HepG2 (cell line): ENCODE results near the gene SF3B2. TPM values are rescaled to one million over a fixed set of nuclear protein-coding genes. Genes with fewer than 3 reads are reported as not detected.
A peak's percentile ranks its signal among the peaks of the same experiment; 100 is the strongest.

ENCODE experiments used
- ATAC-seq: fragments of 200-7000 bp; cut with Tn5 transposase; 3 replicates; pipeline ENCODE4 v1.9.1; 2020; ENCODE audit warnings: mild to moderate bottlenecking, moderate library complexity
- BruUV-seq: library from RNA; stranded (reverse); fragments of 400-500 nt; replicated peaks from 2 replicates; lab custom pipeline; 2021; lab: Mats Ljungman, UMichigan
- CTCF ChIA-PET: fragments of 300-600 bp; formaldehyde crosslinking; extraction: SDS; loops from one replicate; lab custom pipeline; 2021; ENCODE audit warnings: low total read pairs, inconsistent platforms, low intra/inter-chr PET ratio; lab: Yijun Ruan, JAX
- POLR2A ChIA-PET: fragments of 350-600 bp; sonication (Branson Sonifier 250); formaldehyde crosslinking; loops from one replicate; lab custom pipeline; 2020; ENCODE audit warnings: antibody characterized with exemption, inconsistent platforms; lab: Yijun Ruan, JAX
- DNase-seq: peaks from one replicate; pipeline ENCODE4 v3.0.0-alpha.2; 2015; ENCODE audit warnings: low spot score
- FAIRE-seq: peaks from 3 replicates; lab custom pipeline; 2011; peaks lifted over from hg19 to GRCh38; lab: Jason Lieb, UNC
- H2AFZ ChIP-seq: one replicate; pipeline ENCODE4 v1.6.1; 2011; ENCODE audit warnings: low read length, inconsistent platforms
- H3K27ac ChIP-seq: fragments of 300-600 bp; 3 replicates; pipeline ENCODE4 v1.8.0; 2011; ENCODE audit warnings: mixed run types, mild to moderate bottlenecking, mixed read lengths, low read length, inconsistent platforms; ENCODE audit not compliant: insufficient read depth; ENCODE audit errors: extremely low read length
- H3K27me3 ChIP-seq, 2 experiments: fragments of 200-600 bp in 1 of 2; 2 replicates in 1 of 2; 3 replicates in 1 of 2; pipeline versions ENCODE4 v1.6.0 to v1.8.0; 2011; ENCODE audit warnings: low read length in 2 of 2, mild to moderate bottlenecking in 2 of 2, moderate library complexity in 2 of 2, inconsistent platforms in 1 of 2; ENCODE audit not compliant: insufficient read depth in 2 of 2, control insufficient read depth in 1 of 2
- H3K36me3 ChIP-seq, 2 experiments: fragments of 200-600 bp in 1 of 2; replicated peaks in 1 of 2; 2 replicates in 1 of 2; 3 replicates in 1 of 2; pipeline versions ENCODE4 v1.5.1 to v1.8.0; 2011; ENCODE audit warnings: low read length in 2 of 2, inconsistent platforms in 1 of 2; ENCODE audit not compliant: insufficient read depth in 2 of 2, control insufficient read depth in 1 of 2
- H3K4me1 ChIP-seq: 2 replicates; pipeline ENCODE4 v1.5.1; 2012; ENCODE audit warnings: low read length, inconsistent platforms; ENCODE audit not compliant: insufficient read depth
- H3K4me2 ChIP-seq: 2 replicates; pipeline ENCODE4 v1.6.0; 2011; ENCODE audit warnings: low read depth, low read length, inconsistent platforms
- H3K4me3 ChIP-seq, 3 experiments: fragments of 200-600 bp in 1 of 3; sonication (generic), shearing (Covaris generic) in 1 of 3; replicated peaks in 1 of 3; 2 replicates each; pipeline ENCODE4 v1.5.1; 2011 to 2016; ENCODE audit warnings: low read length in 3 of 3, inconsistent platforms in 2 of 3, low read depth in 2 of 3, mild to moderate bottlenecking in 2 of 3, control low read depth in 1 of 3, mixed read lengths in 1 of 3; ENCODE audit not compliant: insufficient read depth in 1 of 3
- H3K79me2 ChIP-seq: one replicate; pipeline ENCODE4 v1.6.1; 2011; ENCODE audit warnings: low read length, inconsistent platforms; ENCODE audit not compliant: insufficient read depth
- H3K9ac ChIP-seq: 2 replicates; pipeline ENCODE4 v1.6.0; 2011; ENCODE audit warnings: mild to moderate bottlenecking, low read depth, low read length, inconsistent platforms; ENCODE audit not compliant: insufficient read depth
- H3K9me3 ChIP-seq: 2 replicates; pipeline ENCODE4 v1.5.1; 2012; ENCODE audit warnings: mild to moderate bottlenecking, low read length
- H4K20me1 ChIP-seq: 2 replicates; pipeline ENCODE4 v1.6.0; 2011; ENCODE audit warnings: inconsistent platforms, mild to moderate bottlenecking, low read length, moderate library complexity; ENCODE audit not compliant: insufficient read depth
- ATRX ChIP-seq: sonication (generic); formaldehyde crosslinking; IDR thresholded peaks from 2 replicates; pipeline ENCODE4 v1.4.0; 2020; ENCODE audit warnings: missing genetic modification reagents, borderline replicate concordance
- HNRNPH1 ChIP-seq: fragments of 200-400 bp; formaldehyde crosslinking; optimal IDR thresholded peaks from 2 replicates; pipeline ENCODE3; 2017; ENCODE audit warnings: mild to moderate bottlenecking, low read depth, low read length
- NBN ChIP-seq: fragments of 450-650 bp; conservative IDR thresholded peaks from 2 replicates; pipeline ENCODE4 v1.6.1; 2017
- NR2C2 ChIP-seq: sonication (generic); formaldehyde crosslinking; IDR thresholded peaks from 2 replicates; pipeline ENCODE4 v1.4.0; 2020; ENCODE audit warnings: missing genetic modification reagents, mild to moderate bottlenecking, moderate library complexity, borderline replicate concordance
- SMAD1 ChIP-seq: sonication (generic); formaldehyde crosslinking; IDR thresholded peaks from 2 replicates; pipeline ENCODE4 v1.4.0; 2020; ENCODE audit warnings: missing genetic modification reagents, low read depth, mild to moderate bottlenecking, borderline replicate concordance
- ZC3H4 ChIP-seq: sonication (generic); formaldehyde crosslinking; IDR thresholded peaks from 2 replicates; pipeline ENCODE4 v1.4.0; 2020; ENCODE audit warnings: missing genetic modification reagents, borderline replicate concordance
- ZFP90 ChIP-seq: sonication (generic); formaldehyde crosslinking; IDR thresholded peaks from 2 replicates; pipeline ENCODE4 v1.8.0; 2022; ENCODE audit warnings: missing genetic modification reagents, mild to moderate bottlenecking, inconsistent platforms, borderline replicate concordance
- ZNF562 ChIP-seq: sonication (generic); formaldehyde crosslinking; IDR thresholded peaks from 2 replicates; pipeline ENCODE4 v1.8.0; 2022; ENCODE audit warnings: missing genetic modification reagents, borderline replicate concordance
- ZNF616 ChIP-seq: sonication (generic); formaldehyde crosslinking; IDR thresholded peaks from 2 replicates; pipeline ENCODE4 v1.5.0; 2020; ENCODE audit warnings: low read depth, mild to moderate bottlenecking, missing genetic modification reagents
- ZNF746 ChIP-seq: sonication (generic); formaldehyde crosslinking; IDR thresholded peaks from 2 replicates; pipeline ENCODE4 v1.8.0; 2022; ENCODE audit warnings: mild to moderate bottlenecking, missing genetic modification reagents
- ZNF766 ChIP-seq: sonication (generic); formaldehyde crosslinking; IDR thresholded peaks from 2 replicates; pipeline ENCODE4 v1.5.0; 2020; ENCODE audit warnings: missing genetic modification reagents, borderline replicate concordance
- WGBS: methylation state at CpG from one replicate; pipeline ENCODE4 v1.1.6; 2017; ENCODE audit warnings: low lambda C conversion rate; 5-methylcytosine and 5-hydroxymethylcytosine counted together
- in situ Hi-C: cut with HindIII; loops from 2 replicates; pipeline ENCODE4 v1.10.0; 2017; ENCODE audit warnings: low pct_unique_long_range_greater_than_20kb; ENCODE audit not compliant: extremely low pct_ligation_motif_present
- intact Hi-C: fragments of 100-400 bp; cut with micrococcal nuclease; formaldehyde crosslinking; loops from one replicate; pipeline ENCODE4 v1.10.0; 2022; ENCODE audit not compliant: unreplicated experiment
- polyA plus RNA-seq, 8 experiments: library from polyadenylated mRNA; depleted of rRNA in 3 of 8; stranded (reverse) in 7 of 8; unstranded in 1 of 8; fragments of >200 nt; fragmentation: Illumina TruSeq in 4 of 8; extraction: Trizol in 4 of 8; gene quantifications; 2 replicates each; pipeline versions ENCODE4 v1.2.1 to v1.2.3, GENCODE V29; 2011 to 2016; ENCODE audit warnings: low read depth in 4 of 8, missing spikeins in 1 of 8, mixed read lengths in 1 of 8; ENCODE audit not compliant: insufficient read depth in 1 of 8
- total RNA-seq, 5 experiments: library from RNA; depleted of rRNA; stranded (reverse); fragments of >200 nt; fragmentation: Illumina TruSeq; extraction: Trizol; gene quantifications; 2 replicates each; pipeline ENCODE4 v1.2.3, GENCODE V29; 2016; ENCODE audit warnings: low read depth in 1 of 5
- TF ChIP-seq, protein P1 (sequence below): IDR thresholded peaks from 2 replicates; pipeline ENCODE4 v1.6.1; 2012; ENCODE audit warnings: low read length, improper control_type of control experiment
- TF ChIP-seq, protein P2 (sequence below): sonication (generic); formaldehyde crosslinking; IDR thresholded peaks from 2 replicates; pipeline ENCODE4 v1.8.1; 2023; ENCODE audit warnings: mild to moderate bottlenecking, moderate library complexity, missing genetic modification reagents

The SF3B2 gene
- total and polyA plus RNA-seq, 2 of the 13 experiments (the other 11 are each of a cell fraction or from before 2014, with no cell fraction given), result 70.4 to 153 TPM

- ChIA-PET CTCF (no interaction called here), POLR2A (interaction anchor here (1.0 to 4.8 kb wide), 14 partner anchors 9 to 398 kb away, joined by 3 to 40 read pairs (median 8); partner anchors contain the start of genes BANF1, CCDC85B, CFL1 and EIF1AD)
- H3K27me3 ChIP-seq, result peaks cover 0 to 29% of the 10 kb centered on the region in 2 experiments; a peak in 4 of 5 replicates
- peak overlapping the region; percentile 69 to 93 (median 78) for H3K4me3 ChIP-seq
- TF ChIP-seq ZNF766 (CRISPR knock-in tag) (no peak), ZNF746 (CRISPR knock-in tag) (0 out of 2 replicates have a peak, but pooled peaks have one; percentile 0)
- TSS peak; percentile 98 for BruUV-seq
- H2AFZ ChIP-seq, result no peak overlapping the region
- ATAC-seq (no peak), FAIRE-seq (no peak), DNase-seq (no peak)
- no peaks in the 10 kb centered on the region for H3K9me3 ChIP-seq
- H3K4me2 ChIP-seq, result peak overlapping the region; percentile 96
- WGBS, result 2% methylated on average over 11 of the region's 12 CpGs
- H3K9ac ChIP-seq, result peak overlapping the region; percentile 82
- H3K4me1 ChIP-seq, result peaks cover 40% of the 10 kb centered on the region
- peaks cover 24% of the 10 kb centered on the region for H3K79me2 ChIP-seq
- peaks cover 9 to 15% of the 10 kb centered on the region in 2 experiments for H3K36me3 ChIP-seq
- H3K27ac ChIP-seq, result peak overlapping the region; percentile 79
- intact Hi-C loops (no loop called here), in situ Hi-C loops (no loop called here)
- H4K20me1 ChIP-seq, result no peaks in the 10 kb centered on the region
These were observed 796 bp upstream of the SF3B2 start for GRCh38 chr11:66051371-66051765.

- Histone ChIP-seq H3K27ac (peak overlapping the region; percentile 79), H2AFZ (no peak overlapping the region), H3K4me1 (peaks cover 40% of the 10 kb centered on the region), H3K79me2 (peaks cover 24% of the 10 kb centered on the region), H3K4me3 (peak overlapping the region; percentile 83 to 93 (median 93)), H3K4me2 (peak overlapping the region; percentile 95), H3K27me3 (peaks cover 0 to 17% of the 10 kb centered on the region in 2 experiments; a peak in 3 of 5 replicates), H3K9ac (peak overlapping the region; percentile 94), H3K9me3 (no peaks in the 10 kb centered on the region), H3K36me3 (peaks cover 15 to 27% of the 10 kb centered on the region in 2 experiments), H4K20me1 (no peaks in the 10 kb centered on the region)
- 0% methylated on average over 11 of the region's 17 CpGs for WGBS
- DNase-seq (no peak), ATAC-seq (no peak), FAIRE-seq (no peak)
- no TSS peak for BruUV-seq
- in situ Hi-C loops, result no loop called here
- CTCF ChIA-PET, result no interaction called here
- POLR2A ChIA-PET, result interaction anchor here (0.7 to 4.8 kb wide), 21 partner anchors 8 to 437 kb away, joined by 3 to 40 read pairs (median 5); partner anchors contain the start of genes BANF1, CCDC85B, CFL1 and EIF1AD
- intact Hi-C loops, result loop anchor here (1.0 kb wide), 1 partner anchor 50 kb away; the partner anchor contains the start of genes BANF1 and EIF1AD
- TF ChIP-seq, protein P1, sequence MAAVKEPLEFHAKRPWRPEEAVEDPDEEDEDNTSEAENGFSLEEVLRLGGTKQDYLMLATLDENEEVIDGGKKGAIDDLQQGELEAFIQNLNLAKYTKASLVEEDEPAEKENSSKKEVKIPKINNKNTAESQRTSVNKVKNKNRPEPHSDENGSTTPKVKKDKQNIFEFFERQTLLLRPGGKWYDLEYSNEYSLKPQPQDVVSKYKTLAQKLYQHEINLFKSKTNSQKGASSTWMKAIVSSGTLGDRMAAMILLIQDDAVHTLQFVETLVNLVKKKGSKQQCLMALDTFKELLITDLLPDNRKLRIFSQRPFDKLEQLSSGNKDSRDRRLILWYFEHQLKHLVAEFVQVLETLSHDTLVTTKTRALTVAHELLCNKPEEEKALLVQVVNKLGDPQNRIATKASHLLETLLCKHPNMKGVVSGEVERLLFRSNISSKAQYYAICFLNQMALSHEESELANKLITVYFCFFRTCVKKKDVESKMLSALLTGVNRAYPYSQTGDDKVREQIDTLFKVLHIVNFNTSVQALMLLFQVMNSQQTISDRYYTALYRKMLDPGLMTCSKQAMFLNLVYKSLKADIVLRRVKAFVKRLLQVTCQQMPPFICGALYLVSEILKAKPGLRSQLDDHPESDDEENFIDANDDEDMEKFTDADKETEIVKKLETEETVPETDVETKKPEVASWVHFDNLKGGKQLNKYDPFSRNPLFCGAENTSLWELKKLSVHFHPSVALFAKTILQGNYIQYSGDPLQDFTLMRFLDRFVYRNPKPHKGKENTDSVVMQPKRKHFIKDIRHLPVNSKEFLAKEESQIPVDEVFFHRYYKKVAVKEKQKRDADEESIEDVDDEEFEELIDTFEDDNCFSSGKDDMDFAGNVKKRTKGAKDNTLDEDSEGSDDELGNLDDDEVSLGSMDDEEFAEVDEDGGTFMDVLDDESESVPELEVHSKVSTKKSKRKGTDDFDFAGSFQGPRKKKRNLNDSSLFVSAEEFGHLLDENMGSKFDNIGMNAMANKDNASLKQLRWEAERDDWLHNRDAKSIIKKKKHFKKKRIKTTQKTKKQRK, result no peak
- TF ChIP-seq, protein P2, sequence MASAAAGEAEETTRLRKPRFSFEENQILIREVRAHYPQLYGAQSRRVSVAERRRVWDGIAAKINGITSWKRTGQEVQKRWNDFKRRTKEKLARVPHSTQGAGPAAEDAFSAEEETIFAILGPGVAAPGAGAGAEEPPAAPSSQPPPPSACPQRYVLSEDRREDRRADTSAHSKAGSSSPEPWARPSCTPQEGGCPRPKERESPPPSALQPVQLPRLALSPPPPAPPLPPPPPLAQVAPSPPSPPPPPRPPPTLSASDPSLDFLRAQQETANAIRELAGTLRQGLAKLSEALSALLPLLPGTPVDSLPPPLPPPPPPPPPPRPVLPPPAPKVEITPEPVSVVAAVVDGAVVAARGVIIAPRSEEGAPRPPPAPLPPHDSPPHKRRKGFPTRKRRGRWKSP (CRISPR knock-in tag), result no peak
- TF ChIP-seq HNRNPH1, result no peak
- no peak for TF ChIP-seq ZNF562
- TF ChIP-seq ZFP90 (CRISPR knock-in tag), result no peak
- no peak for TF ChIP-seq NR2C2 (CRISPR knock-in tag)
- no peak for TF ChIP-seq ATRX (CRISPR knock-in tag)
- TF ChIP-seq NBN, result no peak
- TF ChIP-seq ZC3H4 (CRISPR knock-in tag), result no peak
- TF ChIP-seq SMAD1 (CRISPR knock-in tag), result no peak
- TF ChIP-seq ZNF616 (CRISPR knock-in tag), result no peak
These were observed 459 bp downstream of the SF3B2 start for GRCh38 chr11:66052664-66052982.
